Activated CD8-positive, alpha-beta memory T cell treated with anti-CD3 and anti-CD28 coated beads, Interleukin-2, amount 50 U/mL, for 24 hours (primary cell): ENCODE data around the gene BRIX1.
"Not testable (repeated sequence)": the region's sequence is repeated elsewhere in the genome, so short reads cannot be mapped to it uniquely, and the experiment has no call there.

Experiments
- DNase-seq: peaks from one replicate; pipeline ENCODE4 v3.0.0-alpha.2; 2020; ENCODE audit errors: extremely low read depth

The BRIX1 gene

GRCh38 chr5:34968258-34968657 lies 52.7 kb downstream of the BRIX1 start:
- no peak for DNase-seq

GRCh38 chr5:34970552-34970951 lies 55.0 kb downstream of the BRIX1 start:
- DNase-seq: no peak

- DNase-seq: not testable (repeated sequence)
Measured at GRCh38 chr5:34971655-34972054, 56.1 kb downstream of the BRIX1 start.
